Osteocyte (in vitro differentiated cells): ENCODE measurements around the gene SOCS3. TPM values are rescaled to one million over a fixed set of nuclear protein-coding genes. Genes with fewer than 3 reads are reported as not detected.
A peak's percentile ranks its signal among the peaks of the same experiment; 100 is the strongest.

Source experiments
- DNase-seq: peaks from one replicate; pipeline ENCODE4 v3.0.0; 2021; ENCODE audit warnings: mixed read lengths; ENCODE audit not compliant: unreplicated experiment; ENCODE audit errors: extremely low spot score
- H3K27ac Mint-ChIP-seq: one replicate; pipeline ENCODE4 v1.8.0; 2021; ENCODE audit warnings: mild to moderate bottlenecking, mixed read lengths; ENCODE audit not compliant: unreplicated experiment
- H3K27me3 Mint-ChIP-seq: one replicate; pipeline ENCODE4 v1.8.0; 2021; ENCODE audit warnings: mixed read lengths; ENCODE audit not compliant: unreplicated experiment
- H3K36me3 Mint-ChIP-seq: one replicate; pipeline ENCODE4 v1.8.0; 2021; ENCODE audit warnings: mixed read lengths; ENCODE audit not compliant: unreplicated experiment
- H3K4me1 Mint-ChIP-seq: one replicate; pipeline ENCODE4 v1.8.0; 2021; ENCODE audit warnings: mixed read lengths; ENCODE audit not compliant: unreplicated experiment
- H3K4me3 Mint-ChIP-seq: one replicate; pipeline ENCODE4 v1.8.0; 2021; ENCODE audit warnings: mild to moderate bottlenecking, moderate library complexity, mixed read lengths; ENCODE audit not compliant: unreplicated experiment
- H3K9me3 Mint-ChIP-seq: one replicate; pipeline ENCODE4 v1.8.0; 2021; ENCODE audit warnings: mixed read lengths; ENCODE audit not compliant: unreplicated experiment
- CTCF ChIP-seq: fragments of 200-600 bp; sonication (generic); IDR thresholded peaks from 2 replicates; pipeline ENCODE4 v1.5.0; 2021; ENCODE audit warnings: antibody characterized with exemption, mild to moderate bottlenecking, moderate library complexity
- total RNA-seq: library from RNA; stranded (reverse); gene quantifications from 2 replicates; pipeline ENCODE4 v1.2.1, GENCODE V29; 2021

SOCS3 gene
- total RNA-seq, 1 donor from 2014 or later, result 86.4 TPM

- TF ChIP-seq CTCF, result no peak
- Mint-ChIP-seq H3K4me1 (peaks cover 41% of the 10 kb centered on the region), H3K27me3 (no peaks in the 10 kb centered on the region), H3K4me3 (no peak overlapping the region), H3K9me3 (no peaks in the 10 kb centered on the region), H3K27ac (no peak overlapping the region), H3K36me3 (peaks cover 42% of the 10 kb centered on the region)
- no peak for DNase-seq
Measured at GRCh38 chr17:78400581-78401240, 40.8 kb upstream of the SOCS3 start.

GRCh38 chr17:78399693-78400144 lies 39.8 kb upstream of the SOCS3 start:
- no peaks in the 10 kb centered on the region for H3K27me3 Mint-ChIP-seq
- H3K36me3 Mint-ChIP-seq, result peaks cover 38% of the 10 kb centered on the region
- no peak overlapping the region for H3K27ac Mint-ChIP-seq
- H3K4me3 Mint-ChIP-seq, result no peak overlapping the region
- no peaks in the 10 kb centered on the region for H3K9me3 Mint-ChIP-seq
- H3K4me1 Mint-ChIP-seq, result peaks cover 41% of the 10 kb centered on the region
- no peak for TF ChIP-seq CTCF
- no peak for DNase-seq

GRCh38 chr17:78399028-78399692 lies 39.3 kb upstream of the SOCS3 start:
- Mint-ChIP-seq H3K27me3 (no peaks in the 10 kb centered on the region), H3K4me1 (peaks cover 41% of the 10 kb centered on the region), H3K36me3 (peaks cover 40% of the 10 kb centered on the region), H3K27ac (no peak overlapping the region), H3K9me3 (no peaks in the 10 kb centered on the region), H3K4me3 (no peak overlapping the region)
- no peak for TF ChIP-seq CTCF
- DNase-seq, result no peak

- Mint-ChIP-seq H3K4me3 (no peak overlapping the region), H3K36me3 (peaks cover 36% of the 10 kb centered on the region), H3K27me3 (no peaks in the 10 kb centered on the region), H3K9me3 (no peaks in the 10 kb centered on the region), H3K27ac (no peak overlapping the region), H3K4me1 (peaks cover 41% of the 10 kb centered on the region)
- TF ChIP-seq CTCF, result no peak
- DNase-seq, result no peak
Measured at GRCh38 chr17:78398390-78398789, 38.5 kb upstream of the SOCS3 start.

- DNase-seq, result no peak
- no peaks in the 10 kb centered on the region for H3K9me3 Mint-ChIP-seq
- TF ChIP-seq CTCF, result no peak
- peak overlapping the region; percentile 78 for H3K27ac Mint-ChIP-seq
- peaks cover 41% of the 10 kb centered on the region for H3K4me1 Mint-ChIP-seq
- H3K36me3 Mint-ChIP-seq, result peaks cover 32% of the 10 kb centered on the region
- H3K27me3 Mint-ChIP-seq, result no peaks in the 10 kb centered on the region
- H3K4me3 Mint-ChIP-seq, result peak overlapping the region; percentile 3
Measured at GRCh38 chr17:78397681-78398101, 37.8 kb upstream of the SOCS3 start.
